Uterus (tissue), 4 donors: ENCODE data around the gene CIRBP. TPM values are rescaled to one million over a fixed set of nuclear protein-coding genes. Genes with fewer than 3 reads are reported as not detected.

Source experiments
- DNase-seq, 2 donors: peaks; one replicate each; pipeline ENCODE4 v3.0.0-alpha.2; 2019 to 2020
- H3K27ac ChIP-seq, 2 donors: fragments of 200-600 bp; sonication (generic); 1 replicate in 1 of 2; 2 replicates in 1 of 2; pipeline ENCODE4 v1.5.1; 2016 to 2018
- H3K27me3 ChIP-seq, 2 donors: fragments of 200-600 bp; sonication (generic); one replicate each; pipeline ENCODE4 v1.5.1; 2018 to 2019; ENCODE audit warnings: control low read depth in 1 of 2
- H3K36me3 ChIP-seq, 2 donors: fragments of 200-600 bp; sonication (generic); one replicate each; pipeline ENCODE4 v1.5.1; 2019; ENCODE audit warnings: control low read depth in 1 of 2
- H3K4me1 ChIP-seq, 2 donors: fragments of 200-600 bp; sonication (generic); one replicate each; pipeline ENCODE4 v1.5.1; 2018 to 2019; ENCODE audit warnings: control low read depth in 1 of 2
- H3K4me3 ChIP-seq, 2 donors: fragments of 200-600 bp; sonication (generic); 1 replicate in 1 of 2; 2 replicates in 1 of 2; pipeline ENCODE4 v1.5.1; 2018 to 2019; ENCODE audit warnings: mild to moderate bottlenecking in 1 of 2
- H3K9me3 ChIP-seq, 2 donors: fragments of 200-600 bp; sonication (generic); one replicate each; pipeline ENCODE4 v1.5.1; 2019; ENCODE audit warnings: control low read depth in 1 of 2
- POLR2A ChIP-seq, 2 donors: fragments of 450-650 bp; IDR thresholded peaks; one replicate each; pipeline ENCODE4 v1.6.1; 2016; ENCODE audit warnings: antibody characterized with exemption in 2 of 2, mild to moderate bottlenecking in 1 of 2, moderate library complexity in 1 of 2
- intact Hi-C: fragments of 100-400 bp; cut with DNase I; formaldehyde crosslinking; loops from one replicate; pipeline ENCODE4 v1.15.1; 2023; ENCODE audit warnings: low total_unique reads
- total RNA-seq, 4 donors: library from RNA; depleted of rRNA in 3 of 4; stranded (reverse); fragments of >200 nt in 3 of 4; gene quantifications; one replicate each; pipeline versions ENCODE4 v1.1.0 to v1.2.4, GENCODE V29; 2014 to 2023
- TF ChIP-seq, protein P1 (sequence below), 4 experiments: fragments of 200-600 bp in 2 of 4; fragments of 450-650 bp in 2 of 4; sonication (generic) in 2 of 4; IDR thresholded peaks; one replicate each; pipeline ENCODE4 v1.5.1; 2016 to 2019; ENCODE audit warnings: antibody characterized with exemption in 4 of 4, mild to moderate bottlenecking in 2 of 4, moderate library complexity in 1 of 4
- donor health status: DM: yes; HTN: yes; CAD: no.

Gene CIRBP
- total RNA-seq, 4 donors from 2014 or later: 235 to 950 (median 535) TPM

DNA sequence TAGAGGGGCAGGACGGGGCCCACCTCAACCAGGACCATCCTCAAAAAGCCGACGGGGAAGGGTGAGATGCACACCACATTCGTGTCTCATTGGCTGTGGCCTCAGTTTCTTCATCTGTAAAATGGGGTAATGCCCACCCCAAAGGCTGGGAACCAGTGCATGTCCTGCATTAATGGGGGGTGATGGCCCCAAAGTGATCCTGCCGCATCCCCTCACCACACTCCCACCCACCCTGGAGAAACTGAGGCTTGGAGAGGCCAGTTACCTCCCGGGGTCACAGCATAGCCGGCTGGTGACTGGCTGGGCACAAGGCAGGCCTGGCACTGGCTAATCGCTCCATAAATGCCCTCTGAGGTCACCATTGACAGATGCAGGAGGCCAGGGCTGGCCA, 21.4 kb upstream of the CIRBP start:
- Histone ChIP-seq H3K4me3 (peak overlapping the region; percentile 66 to 71), H3K27ac (peak overlapping the region; percentile 99 to 100), H3K27me3 (no peaks in the 10 kb centered on the region), H3K4me1 (peaks cover 0 to 21% of the 10 kb centered on the region in 2 donors), H3K9me3 (no peaks in the 10 kb centered on the region), H3K36me3 (no peaks in the 10 kb centered on the region)
- intact Hi-C loops: no loop called here
- DNase-seq: no peak
- TF ChIP-seq, protein P1, sequence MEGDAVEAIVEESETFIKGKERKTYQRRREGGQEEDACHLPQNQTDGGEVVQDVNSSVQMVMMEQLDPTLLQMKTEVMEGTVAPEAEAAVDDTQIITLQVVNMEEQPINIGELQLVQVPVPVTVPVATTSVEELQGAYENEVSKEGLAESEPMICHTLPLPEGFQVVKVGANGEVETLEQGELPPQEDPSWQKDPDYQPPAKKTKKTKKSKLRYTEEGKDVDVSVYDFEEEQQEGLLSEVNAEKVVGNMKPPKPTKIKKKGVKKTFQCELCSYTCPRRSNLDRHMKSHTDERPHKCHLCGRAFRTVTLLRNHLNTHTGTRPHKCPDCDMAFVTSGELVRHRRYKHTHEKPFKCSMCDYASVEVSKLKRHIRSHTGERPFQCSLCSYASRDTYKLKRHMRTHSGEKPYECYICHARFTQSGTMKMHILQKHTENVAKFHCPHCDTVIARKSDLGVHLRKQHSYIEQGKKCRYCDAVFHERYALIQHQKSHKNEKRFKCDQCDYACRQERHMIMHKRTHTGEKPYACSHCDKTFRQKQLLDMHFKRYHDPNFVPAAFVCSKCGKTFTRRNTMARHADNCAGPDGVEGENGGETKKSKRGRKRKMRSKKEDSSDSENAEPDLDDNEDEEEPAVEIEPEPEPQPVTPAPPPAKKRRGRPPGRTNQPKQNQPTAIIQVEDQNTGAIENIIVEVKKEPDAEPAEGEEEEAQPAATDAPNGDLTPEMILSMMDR (IDR thresholded peaks at IDR 0.05): no peak
- no peak for TF ChIP-seq POLR2A (IDR thresholded peaks at IDR 0.05)

DNA sequence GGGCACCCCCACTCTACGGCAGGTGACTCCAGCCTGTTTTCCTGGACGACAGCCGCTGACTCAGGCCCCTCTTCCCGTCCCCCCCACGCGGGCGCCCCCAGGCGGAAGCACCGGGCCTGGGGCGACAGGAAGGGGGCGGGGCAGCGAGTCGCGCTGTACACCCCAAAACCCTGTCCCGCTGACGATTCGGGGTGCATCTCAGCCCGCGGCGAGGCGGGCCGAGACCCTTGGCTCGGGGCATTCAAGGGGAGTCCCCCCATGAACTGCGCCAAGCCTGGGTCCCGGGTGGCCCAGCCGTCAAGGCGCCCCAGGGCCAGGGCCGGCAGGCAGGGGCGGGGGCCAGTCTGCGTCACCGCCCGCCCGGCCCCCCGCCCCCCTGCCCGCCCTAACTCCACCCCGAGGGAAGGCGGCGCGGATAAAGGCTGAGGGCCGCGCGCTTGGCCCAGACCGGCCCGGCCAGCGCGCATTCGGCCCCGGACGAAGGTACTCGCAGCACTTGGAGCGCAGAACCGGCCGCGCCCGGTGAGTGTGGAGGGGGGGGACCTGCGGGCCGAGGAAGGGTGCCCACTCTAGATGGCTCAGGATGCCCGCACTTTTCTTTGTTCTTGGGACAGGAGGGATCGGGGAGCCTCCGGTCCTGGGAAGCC, 20.9 kb upstream of the CIRBP start, which contains the start of gene MIDN:
MIDN (plus strand) TSS at position 445 of the 647 bp plus-strand sequence. CDS start 1,714 bp downstream, outside the sequence.
- peak; percentile 82 to 87 for DNase-seq
- Histone ChIP-seq H3K27me3 (no peaks in the 10 kb centered on the region), H3K27ac (peak within 1 kb of the TSS; percentile 99 to 100), H3K4me3 (peak within 1 kb of the TSS; percentile 66 to 71), H3K36me3 (no peaks in the 10 kb centered on the region), H3K4me1 (peaks cover 0 to 21% of the 10 kb centered on the region in 2 donors), H3K9me3 (no peaks in the 10 kb centered on the region)
- intact Hi-C loops: no loop called here
- TF ChIP-seq, protein P1 (IDR thresholded peaks at IDR 0.05): peak in 2 of 4 experiments; percentile 13 to 30
- peak; percentile 79 to 85 for TF ChIP-seq POLR2A (IDR thresholded peaks at IDR 0.05)

DNA sequence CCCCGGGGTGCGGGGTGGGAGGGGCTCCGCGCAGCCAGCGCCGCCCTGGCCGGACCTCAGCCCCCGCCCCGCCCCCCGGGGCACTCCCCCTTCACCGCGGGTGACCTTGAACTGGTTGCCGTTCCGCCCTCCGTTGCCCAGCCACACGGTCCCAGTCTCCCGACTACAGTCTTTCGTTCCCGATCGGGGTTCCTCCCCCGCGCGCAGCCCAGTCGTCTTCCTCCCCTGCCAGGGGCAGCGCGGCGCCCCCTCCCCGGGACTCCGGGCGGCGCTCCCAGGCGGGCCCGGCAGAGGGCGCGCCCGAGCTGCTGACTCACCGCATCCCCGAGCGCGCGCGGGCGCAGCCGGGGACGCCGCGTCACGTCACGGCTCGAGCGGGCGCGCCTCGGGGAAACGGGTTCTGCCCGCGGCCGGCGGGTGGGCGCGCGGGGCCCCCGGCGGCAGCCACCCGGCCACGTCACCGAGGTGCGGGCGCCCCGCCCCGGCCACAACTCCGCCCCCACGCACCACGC, 20.3 kb upstream of the CIRBP start:
- H3K9me3 ChIP-seq: no peaks in the 10 kb centered on the region
- H3K36me3 ChIP-seq: no peaks in the 10 kb centered on the region
- intact Hi-C loops: no loop called here
- H3K4me3 ChIP-seq: peak overlapping the region; percentile 66 to 71
- peak overlapping the region; percentile 99 to 100 for H3K27ac ChIP-seq
- no peak for TF ChIP-seq POLR2A (IDR thresholded peaks at IDR 0.05)
- TF ChIP-seq, protein P1 (IDR thresholded peaks at IDR 0.05): peak; percentile 76 to 98 (median 95)
- H3K27me3 ChIP-seq: no peaks in the 10 kb centered on the region
- DNase-seq: peak in 1 of 2 donors; percentile 87
- H3K4me1 ChIP-seq: peaks cover 0 to 25% of the 10 kb centered on the region in 2 donors

DNA sequence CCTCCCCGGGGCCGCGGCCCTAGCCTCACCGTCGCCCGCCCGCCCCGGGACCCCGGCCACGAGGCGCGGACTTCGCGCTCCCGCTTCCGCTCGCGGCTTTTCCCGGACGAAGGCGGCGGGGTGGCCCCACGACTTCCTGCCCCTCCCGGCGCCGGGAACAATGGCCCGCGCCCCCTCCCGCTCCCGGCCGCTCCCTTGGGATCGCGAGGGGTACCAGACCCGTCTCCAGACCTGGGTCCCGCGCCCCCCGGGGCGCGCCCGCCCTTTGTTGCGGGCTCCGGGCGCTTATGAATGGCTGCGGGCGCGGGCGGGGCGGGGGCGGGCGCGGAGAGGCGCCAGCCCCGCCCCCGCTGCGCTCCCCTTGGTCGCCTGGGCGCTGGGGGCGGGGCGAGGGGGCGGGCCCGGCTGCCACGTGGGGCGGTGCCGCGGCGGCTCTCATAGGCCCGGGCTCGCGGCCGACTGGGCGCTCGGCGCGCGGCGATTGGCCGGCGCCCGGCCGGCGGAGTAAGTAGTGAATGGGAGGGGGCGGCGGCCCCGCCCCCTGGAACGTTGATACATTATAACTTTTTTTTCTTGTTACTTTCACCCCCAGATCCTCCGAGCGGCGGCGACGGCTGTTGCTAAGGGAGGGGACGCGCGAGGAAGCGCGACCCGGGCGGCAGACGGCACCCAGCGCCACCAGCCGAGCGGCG, 19.7 kb upstream of the CIRBP start:
- H3K27me3 ChIP-seq: no peaks in the 10 kb centered on the region
- intact Hi-C loops: no loop called here
- peak; percentile 94 to 95 for DNase-seq
- peak overlapping the region; percentile 99 to 100 for H3K27ac ChIP-seq
- peaks cover 0 to 26% of the 10 kb centered on the region in 2 donors for H3K4me1 ChIP-seq
- no peaks in the 10 kb centered on the region for H3K9me3 ChIP-seq
- H3K36me3 ChIP-seq: no peaks in the 10 kb centered on the region
- TF ChIP-seq, protein P1 (IDR thresholded peaks at IDR 0.05): peak in 1 of 4 experiments; percentile 22
- TF ChIP-seq POLR2A (IDR thresholded peaks at IDR 0.05): peak; percentile 84 to 88
- H3K4me3 ChIP-seq: peak overlapping the region; percentile 70 to 86
